NCI-H226 (cell line): ENCODE data around the gene LAMC3.

Experiments used
- DNase-seq: peaks from one replicate; pipeline ENCODE4 v3.0.0-alpha.2; 2015

The LAMC3 gene

DNA sequence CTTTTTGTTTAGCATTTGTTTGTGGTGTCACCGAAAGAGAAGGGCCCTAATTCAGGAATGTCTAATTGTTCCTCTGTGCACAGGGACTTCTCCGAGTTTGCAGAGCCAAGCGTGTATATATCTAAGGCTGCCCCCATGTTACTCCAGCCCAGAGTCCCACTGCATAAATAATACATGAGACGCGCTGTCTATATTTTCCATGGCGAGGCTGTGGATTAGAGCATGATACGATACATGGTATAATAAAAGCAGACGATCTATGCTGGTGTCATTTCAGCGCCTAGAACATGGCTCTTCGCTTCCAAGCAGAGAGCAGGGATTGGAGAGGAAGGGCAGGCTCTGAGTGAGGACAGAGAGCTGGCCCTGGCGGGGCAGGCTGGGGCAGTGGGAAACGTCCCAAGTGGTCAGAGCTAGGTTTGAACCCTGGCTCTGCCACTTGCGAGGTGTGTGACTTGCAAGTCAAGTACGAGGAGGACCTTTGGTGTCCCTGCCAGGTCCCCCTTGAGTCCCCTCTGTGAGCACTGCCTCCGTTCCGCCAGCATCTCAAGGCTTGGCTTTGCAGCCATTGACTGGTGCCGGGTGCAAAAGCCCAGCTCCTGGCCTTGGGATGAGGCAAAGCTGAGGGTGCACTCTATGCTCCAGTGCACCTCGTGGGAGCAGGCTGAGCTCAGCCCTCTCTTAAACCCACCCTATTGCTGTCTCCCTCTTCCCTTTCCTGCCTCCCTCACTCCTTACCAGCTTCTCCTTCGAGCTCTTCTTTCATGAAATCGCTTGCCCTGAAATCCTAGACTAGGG lies 29.2 kb upstream of the LAMC3 start:
- no peak for DNase-seq

DNA sequence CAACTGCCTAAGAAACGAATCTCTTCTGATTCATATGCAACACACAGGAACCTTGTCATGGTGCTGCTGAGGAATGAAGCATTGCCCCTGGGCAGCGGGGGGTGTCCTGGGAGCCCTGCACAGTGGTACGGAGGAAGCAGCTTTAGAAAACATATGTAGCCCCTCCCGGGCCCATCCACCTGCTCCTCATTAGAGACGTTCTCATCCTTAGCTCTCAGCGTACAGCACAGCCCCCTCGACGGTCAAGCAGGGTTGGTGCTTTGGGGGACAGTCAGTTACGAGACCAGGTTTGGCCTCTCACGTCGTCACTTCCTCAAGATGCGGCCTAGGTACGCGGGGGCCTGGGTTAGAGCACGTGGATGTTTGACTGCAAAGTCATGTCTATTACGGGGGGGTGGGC lies 28.4 kb upstream of the LAMC3 start:
- no peak for DNase-seq

DNA sequence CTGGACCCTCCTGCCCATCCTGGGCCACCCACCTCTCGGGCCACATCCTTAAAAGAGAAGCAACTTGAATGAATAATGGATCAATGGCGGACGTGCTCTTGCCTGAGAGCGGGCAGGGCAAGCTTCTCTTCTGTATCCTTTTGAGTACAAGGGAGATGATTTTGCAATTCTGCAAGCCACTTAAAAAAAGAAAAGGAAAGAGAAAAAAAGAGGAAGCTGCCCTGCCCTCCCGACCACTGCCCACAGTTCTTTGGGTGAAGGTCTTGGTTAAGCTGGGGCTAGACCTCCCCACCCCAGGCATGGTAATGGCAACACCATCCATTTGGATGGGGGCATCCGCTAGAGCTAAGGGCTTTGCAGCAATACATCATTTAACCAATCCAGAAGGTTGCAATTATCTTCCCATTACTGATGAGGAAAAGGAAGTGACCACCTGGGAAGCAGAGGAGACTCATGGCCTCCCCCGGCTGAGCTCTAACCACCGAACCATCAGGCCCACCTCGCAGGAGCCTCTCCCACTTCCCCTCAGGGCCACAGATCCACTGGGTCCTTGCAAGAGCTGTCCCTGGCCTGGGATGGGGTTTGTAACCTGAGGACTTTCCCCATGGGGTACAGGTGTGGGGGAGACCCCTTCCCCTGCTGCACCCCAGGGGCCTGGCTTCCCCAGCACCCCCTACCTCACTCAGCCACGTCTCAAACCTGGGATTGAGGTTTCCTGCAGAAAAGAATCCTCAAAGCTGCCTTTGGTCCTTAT lies 27.8 kb upstream of the LAMC3 start:
- DNase-seq = no peak

DNA sequence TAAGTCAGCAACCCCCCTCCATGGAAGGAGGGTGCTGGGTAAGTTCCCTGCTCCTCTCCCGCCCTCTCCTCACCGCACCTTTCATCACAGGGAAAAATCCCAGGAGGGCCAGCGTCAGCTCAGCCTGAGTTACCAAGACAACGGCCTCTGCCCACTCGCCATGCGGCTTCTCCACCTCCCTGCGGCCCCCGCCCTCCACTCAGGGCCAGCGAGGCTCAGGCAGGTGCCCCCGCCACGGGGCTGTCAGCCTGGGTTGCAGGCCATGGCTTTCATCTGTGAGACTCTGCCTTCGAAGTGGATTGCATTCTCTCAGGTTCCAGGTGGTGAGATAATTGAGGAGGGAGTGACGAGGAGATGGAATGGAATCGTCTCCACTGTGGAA lies 27.2 kb upstream of the LAMC3 start:
- no peak for DNase-seq

DNA sequence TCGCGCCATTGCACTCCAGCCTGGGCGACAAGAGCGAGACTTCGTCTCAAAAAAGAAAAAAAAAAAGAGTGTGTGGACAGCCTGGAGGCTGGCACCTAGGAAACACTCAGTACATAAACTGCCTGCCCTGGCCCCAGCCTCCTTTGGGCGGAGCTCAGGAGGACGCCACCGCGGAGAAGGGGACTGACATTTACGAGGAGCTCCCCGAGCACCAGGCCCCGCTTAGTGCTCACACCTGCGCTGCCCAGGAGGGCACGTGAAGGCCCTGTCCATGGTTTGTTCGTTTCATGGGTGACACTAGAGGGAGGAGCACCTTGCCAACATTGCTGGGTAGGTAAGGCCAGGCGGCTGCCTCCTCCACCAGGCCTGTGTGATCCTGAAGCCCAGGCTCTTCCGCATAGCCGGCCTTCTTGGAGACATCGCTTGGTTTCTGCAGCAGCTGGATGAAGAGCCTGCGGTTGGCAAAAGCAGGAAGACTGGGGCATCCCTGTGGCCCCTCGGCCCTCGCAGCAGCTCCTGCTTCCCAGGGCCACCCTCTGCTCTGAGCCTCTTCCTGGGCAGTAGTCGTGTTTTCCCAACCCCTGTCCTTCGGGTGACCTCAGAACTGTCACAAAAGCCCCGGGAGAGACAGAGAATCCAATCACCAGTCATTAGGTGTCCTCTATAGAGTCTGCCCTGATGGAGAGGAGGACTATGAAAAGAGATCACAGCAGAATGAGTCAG lies 26.2 kb upstream of the LAMC3 start:
- no peak for DNase-seq

DNA sequence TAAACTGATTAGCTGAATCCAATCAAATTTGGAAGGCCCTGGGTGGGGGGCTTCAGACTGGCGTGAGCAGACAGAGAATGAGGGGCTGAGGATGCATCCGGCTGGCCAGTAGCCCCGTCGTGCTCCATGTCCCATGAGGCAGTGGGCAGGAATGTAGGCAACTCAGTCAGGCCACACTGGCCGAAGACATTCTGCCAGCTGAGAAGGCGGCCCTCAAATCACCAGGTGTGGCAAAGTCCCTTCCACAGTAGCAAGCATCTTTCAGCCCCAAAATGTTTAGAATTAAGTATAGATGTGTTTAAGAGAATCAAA lies 25.7 kb upstream of the LAMC3 start:
- no peak for DNase-seq

DNA sequence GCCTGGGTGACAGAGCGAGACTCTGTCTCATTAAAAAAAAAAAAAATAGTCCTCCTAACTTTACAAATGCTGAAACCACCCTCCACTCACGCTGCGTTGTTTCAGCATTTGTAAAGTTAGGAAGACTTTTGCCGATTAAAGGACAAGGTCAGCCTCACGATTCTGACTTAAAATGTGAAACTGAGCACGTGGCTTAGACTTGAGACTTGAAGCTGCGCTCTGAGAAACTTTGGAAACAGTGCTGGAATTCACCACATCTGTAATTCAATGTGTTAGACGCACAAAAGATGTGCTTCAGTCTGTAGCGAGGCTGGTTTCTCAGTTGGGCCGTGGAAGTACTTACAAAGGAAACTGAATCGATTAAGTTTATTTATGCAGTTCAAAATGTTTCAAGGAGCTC lies 25.0 kb upstream of the LAMC3 start:
- DNase-seq = no peak

DNA sequence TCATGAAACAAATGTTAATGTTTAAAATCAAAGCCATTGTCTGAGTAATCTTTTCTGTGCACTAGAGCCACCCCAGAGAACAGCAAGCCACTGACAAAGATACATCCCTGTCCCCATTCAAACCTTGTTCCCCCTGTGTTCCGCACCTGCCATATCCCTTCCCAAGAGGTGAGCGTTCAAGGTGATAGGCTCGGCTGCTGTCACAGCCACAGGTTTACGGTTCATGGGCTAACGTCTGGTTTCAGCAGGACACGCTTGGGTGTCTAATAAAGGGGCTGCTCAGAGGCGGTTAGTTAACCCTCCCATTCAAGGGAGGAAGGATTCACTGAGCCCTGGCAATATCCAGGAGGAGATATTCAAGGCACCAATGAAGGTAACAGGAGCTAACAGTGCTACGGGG lies 24.5 kb upstream of the LAMC3 start:
- no peak for DNase-seq

DNA sequence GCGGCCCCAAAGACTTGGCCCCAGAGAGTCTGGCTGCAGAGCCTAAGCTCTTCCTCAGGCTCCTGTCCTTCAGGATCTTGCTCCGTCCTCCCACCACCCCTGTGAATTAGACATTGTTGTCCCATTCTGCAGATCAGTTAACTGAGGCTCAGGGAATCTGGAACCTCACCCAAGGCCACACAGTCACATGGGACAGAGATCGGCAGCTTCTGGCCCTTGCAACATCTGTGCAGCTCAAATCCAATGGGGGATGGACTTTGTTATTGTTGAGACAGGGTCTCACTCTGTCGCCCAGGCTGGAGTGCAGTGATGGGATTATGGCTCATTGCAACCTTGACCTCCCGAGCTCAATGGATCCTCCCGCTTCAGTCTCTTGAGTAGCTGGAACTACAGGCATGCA lies 23.9 kb upstream of the LAMC3 start:
- no peak for DNase-seq

DNA sequence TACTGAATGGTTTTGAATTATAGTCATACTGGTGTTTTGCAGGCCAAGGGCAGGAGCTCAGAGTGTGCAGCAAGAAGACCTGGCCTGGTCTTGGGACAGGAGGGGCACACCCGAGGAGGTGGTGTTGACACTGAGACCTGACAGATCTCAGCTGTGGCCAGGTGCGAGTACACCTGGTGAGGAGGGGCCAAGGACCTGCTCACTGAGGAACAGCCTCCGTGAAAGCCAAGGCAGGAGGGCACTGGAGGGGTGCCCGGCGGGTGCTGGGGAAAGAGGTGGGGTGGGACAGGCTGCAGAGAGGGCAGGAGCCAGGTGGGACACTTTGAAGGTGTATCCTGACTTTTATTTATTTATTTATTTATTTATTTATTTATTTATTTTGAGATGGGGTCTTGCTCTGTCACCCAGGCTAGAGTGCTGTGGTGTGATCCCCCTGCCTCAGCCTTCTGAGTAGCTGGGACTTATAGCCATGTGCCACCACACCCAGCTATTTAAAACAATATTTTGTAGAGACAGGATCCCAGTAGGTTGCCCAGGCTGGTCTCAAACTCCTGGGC lies 23.3 kb upstream of the LAMC3 start:
- DNase-seq = no peak

DNA sequence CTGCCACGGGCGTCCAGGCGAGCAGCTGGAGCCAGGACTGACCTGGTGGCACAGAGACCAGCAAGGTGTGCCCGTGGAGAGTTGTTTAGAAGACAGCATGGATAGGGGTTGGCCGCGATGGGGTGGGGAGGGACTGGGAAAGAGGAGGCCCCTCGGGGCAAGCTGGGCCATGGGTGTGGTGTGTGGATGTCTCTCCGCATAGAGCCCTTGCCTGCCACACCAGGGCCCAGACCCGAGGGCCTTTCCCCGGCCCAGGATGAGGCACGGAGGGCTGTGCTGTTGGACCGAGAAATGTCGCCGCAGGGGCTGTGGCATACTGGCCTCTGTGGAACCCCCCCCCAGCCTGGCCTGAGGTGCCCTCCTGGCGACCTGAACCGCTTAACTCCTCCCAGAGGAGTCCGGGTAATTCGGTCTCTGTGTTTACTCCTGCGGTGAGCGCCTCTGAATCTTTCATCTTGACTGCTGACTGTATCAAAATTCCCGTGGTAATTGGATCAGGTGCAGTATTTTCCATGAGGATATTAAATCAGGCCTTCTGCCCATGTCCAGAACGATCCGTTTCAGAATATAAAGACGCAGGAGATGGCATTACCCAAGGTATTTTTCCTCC lies 22.5 kb upstream of the LAMC3 start:
- DNase-seq = no peak

DNA sequence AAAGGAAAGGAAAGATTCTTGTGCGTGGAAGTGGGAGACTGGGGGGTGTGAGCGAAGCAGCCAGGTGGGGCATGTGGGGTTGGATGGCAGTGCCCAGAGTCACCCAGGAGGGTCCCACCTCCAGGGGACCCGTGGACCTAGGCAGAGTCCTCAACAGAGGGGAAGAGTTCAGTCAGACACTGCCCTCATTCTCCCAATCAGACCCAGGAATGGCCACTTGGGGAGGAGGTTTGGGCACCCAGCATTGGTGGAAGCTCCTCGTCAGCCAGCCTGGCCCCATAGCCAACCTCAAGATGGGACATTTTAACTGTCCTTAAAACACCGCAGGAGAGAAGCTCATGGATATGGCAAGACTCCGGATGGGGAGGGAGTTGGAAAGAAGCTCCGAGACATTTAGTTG lies 21.9 kb upstream of the LAMC3 start:
- DNase-seq = no peak

DNA sequence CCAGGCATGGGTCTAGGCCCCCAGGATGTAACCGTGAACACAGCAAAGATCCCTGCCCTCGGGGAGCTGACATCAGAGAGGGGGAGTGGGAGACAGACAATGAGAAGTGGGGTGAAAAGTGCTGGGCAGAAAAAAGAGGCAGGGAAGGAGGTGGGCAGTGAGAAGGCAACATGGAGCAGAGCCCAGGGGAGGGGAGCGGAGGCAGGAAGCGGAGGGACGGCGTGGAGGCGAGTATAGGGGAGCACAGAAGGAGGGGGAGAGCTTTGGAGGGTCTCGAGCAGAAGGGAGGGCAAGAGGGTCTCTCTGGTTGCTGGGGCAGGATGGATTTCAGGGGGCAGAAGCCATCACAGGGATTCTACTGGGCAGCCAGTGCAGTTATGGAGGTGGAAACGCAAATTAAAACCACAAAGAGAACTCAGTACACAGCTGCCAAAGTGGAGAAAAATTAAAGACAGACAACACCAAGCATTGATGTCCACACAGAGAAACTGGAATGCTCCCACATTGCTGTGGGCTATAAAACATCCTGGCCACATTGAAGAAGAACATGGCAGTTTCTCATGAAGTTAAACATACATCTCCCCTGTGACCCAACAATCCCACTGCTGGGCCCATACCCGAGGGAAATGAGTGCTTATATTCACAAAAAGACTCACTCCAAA lies 21.1 kb upstream of the LAMC3 start:
- DNase-seq = no peak

DNA sequence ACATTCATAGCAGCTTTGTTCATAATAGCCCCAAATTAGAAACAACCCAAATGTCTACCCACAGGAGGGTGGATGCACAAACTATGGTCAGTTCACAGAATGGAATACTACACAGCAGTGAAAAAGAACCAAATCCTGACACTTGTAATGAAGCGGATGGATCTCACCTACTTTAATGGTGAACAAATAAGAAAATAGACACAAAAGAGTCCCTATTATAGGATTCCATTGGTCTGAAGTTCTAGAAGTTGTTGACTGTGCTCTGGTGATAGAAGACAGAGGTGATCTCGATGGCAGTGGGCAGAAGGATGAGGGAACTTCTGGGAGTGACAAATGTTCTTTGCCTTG lies 20.6 kb upstream of the LAMC3 start:
- no peak for DNase-seq

DNA sequence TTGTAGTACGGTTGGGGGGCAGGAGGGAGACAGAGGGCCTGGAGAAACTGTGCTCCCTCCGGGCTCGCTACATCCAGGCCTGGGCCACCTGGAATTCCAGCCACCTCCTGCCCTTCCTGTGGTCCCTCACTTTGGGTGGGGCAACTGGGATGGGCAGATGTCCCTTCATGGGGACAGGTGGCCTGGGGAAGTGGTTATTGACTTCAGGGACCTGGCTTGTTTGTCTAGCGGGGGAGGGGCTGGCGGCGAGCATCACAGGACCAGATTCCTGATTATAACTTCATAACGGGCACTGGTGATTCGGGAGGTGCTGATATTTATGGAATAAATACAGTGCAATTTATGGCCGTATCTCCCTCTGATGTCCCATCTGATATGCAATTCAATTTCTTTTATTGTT lies 20.1 kb upstream of the LAMC3 start:
- no peak for DNase-seq

DNA sequence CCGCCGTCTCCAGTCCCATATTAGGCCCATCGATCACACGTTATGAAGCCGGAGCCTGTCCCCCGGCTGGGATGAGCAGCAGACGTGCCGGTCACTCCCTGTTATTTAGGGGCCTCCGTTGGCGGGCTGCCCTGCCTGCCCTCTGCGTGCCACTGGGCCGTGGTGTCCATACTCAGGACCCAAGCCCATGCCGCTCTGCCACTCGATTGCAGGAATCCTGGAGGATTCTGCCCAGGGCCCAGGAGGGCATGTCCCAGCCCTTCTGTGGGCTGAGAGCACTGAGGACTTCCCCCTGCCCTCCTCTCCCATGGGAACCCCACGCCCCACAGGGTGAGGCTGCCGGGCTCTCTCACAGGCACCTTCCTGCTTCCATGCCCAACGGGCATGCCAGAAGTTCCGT lies 19.6 kb upstream of the LAMC3 start:
- no peak for DNase-seq

DNA sequence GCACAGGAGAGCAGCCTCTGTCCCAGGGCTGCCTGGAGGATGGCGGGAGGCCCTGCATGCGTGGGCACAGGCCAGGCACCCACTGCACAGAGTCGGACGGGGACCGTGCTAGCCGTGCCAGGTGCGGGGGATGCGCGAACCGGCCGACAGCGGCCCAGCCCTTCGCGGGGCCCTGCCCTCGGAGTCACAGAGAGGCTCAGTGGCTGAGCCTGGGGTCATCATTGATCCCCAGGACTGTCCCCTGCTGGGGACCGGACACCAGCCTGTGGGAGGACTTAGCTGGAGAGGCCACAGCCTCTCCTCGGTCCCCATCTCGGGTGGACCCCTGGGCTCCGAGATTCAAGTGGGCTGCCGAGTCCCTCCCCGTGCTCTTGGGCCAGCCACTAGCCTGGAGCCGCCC lies 19.1 kb upstream of the LAMC3 start:
- DNase-seq = no peak

DNA sequence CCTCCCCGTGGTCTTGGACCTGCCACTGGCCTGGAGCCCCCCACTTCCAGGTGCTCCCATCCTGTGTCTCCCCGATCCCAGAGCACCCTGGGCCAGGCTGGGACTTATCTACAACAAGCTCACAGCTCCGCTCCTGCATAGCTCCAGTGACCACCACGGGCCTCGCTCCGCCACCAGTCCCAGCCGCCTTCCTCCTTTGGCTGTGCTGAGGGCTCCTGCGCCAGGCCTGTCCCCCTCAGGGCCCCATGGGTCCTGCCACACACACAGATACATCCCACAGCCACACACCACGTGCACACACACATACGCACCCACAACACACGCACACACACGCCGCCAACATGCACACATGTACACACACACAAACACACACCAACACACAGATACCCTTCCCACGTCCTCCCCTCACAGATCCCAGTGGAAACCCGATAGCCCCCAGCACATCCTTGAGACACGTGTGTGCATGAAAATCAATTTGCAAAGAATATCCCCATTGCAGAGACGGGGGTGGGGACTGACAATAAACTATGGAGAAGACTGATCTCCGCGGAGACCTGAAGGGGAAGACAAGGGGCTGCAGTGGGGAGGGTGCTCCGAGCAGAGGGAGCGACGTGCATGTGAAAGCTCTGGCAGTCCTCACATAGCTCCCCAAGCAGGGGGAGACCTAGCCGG lies 18.5 kb upstream of the LAMC3 start:
- no peak for DNase-seq

DNA sequence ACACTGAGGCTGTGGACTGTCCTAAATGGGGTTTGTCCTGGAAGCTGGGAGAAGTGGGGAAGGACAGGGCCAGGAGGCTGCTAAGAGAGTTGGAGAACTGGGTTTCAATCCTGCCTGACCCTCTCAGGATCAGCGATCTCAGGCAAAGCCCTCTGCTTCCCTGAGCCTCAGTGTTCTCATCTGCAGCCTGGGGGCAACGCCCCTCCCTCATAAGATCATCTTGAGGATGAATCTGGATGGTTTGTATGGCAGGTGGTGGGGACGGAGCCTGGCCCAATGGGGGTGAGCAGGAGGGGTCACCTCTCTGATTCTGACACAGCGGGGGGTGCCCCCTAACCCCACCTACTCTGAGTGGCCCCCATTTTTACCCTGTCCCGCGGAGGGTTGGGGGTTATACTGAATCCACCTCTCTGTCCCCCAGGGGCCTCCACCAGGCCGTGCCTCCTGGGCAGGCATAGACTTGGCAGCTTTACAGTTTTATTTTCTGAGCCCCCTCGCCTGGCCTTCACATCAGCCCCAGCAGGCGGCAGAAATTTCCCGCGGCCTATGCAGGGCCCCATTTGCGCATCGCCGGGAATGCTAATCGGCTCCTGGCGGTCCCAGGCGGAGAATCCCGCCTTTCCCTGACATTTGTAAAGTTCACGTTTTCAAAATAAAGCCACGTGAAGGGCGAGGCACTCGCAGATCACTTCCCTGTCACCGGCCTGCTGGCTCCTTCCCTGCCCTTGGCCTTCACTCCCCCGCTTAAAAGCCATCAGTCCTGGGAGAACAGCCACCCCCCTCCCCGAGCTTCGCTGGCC lies 17.8 kb upstream of the LAMC3 start:
- no peak for DNase-seq

DNA sequence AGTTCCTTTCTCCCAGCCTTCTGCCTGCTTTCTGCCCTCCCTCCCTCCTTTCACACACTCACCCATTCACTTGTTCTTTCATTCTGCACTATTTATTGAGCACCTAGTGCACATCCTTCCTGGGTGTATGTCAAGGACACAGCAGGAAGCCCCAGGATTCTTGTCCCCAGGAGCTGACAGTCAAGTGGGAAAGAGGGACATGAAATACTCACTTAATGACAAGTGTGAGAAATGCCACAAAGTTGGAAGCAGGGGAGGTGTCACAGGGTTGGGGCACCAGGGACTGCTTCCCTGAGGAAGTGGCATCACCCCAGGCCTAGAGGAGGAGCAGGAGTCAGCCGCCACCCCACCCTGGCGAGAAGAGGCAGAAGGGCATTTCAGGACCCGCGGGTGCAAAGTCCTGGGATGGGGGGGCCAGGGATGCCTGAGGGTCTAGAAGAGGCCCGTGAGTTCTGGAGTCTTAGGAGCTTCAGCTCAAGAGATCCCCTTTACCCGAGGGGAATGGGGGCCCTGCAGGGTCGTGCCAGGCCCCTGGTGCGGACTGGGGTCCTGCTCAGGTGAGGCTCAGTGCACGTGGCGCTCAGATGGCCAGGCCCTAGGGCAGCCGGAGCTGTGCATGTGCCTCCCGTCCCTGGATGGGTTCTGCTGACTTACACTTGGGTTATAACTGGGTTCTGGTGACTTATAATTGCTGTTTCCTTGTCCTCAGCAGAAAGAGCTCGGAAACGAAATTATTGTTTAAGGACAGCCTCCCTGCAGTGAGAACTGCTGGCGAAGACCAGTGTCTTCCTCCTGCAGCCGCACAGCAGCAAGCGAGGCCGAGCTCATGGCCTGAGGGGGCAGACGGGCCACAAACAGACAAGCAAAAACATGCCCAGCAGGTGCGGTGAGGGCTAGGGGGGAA lies 16.9 kb upstream of the LAMC3 start:
- no peak for DNase-seq

DNA sequence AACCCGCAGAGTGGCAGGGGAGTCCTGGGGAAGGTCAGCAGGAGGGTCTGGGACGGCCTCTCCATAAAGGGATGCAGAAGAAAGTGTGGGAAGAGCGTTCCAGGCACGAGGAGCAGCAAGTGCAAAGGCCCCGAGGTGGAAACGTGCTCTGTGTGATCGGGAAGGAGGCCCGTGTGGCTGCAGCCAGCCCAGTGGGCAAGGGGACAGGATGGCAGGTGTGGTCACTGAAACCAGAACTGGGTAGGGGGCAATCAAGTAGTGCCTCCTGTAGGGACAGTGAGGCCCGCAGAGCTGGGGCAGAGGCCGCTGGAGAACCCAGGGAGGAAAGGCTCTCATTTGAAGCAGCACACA lies 16.3 kb upstream of the LAMC3 start:
- no peak for DNase-seq
